MM.1S (cell line): ENCODE measurements around the gene AKR1B15.

ENCODE experiments used
- DNase-seq: peaks from one replicate; pipeline ENCODE4 v3.0.0-alpha.2; 2015
- H2AFZ ChIP-seq: fragments of 300-600 bp; sonication (generic); 2 replicates; pipeline ENCODE4 v1.6.0; 2016; ENCODE audit warnings: antibody characterized with exemption, low read length
- H3F3A ChIP-seq: fragments of 300-600 bp; sonication (generic); 2 replicates; pipeline ENCODE4 v1.6.1; 2016; ENCODE audit warnings: mild to moderate bottlenecking, antibody characterized with exemption, low read length, moderate library complexity, mixed read lengths; ENCODE audit not compliant: insufficient read depth
- H3K27ac ChIP-seq: fragments of 300-600 bp; sonication (generic); 2 replicates; pipeline ENCODE4 v1.5.1; 2016; ENCODE audit warnings: mild to moderate bottlenecking, low read length
- H3K27me3 ChIP-seq: fragments of 300-600 bp; sonication (generic); replicated peaks from 2 replicates; pipeline ENCODE4 v1.6.0; 2016; ENCODE audit warnings: low read length; ENCODE audit not compliant: insufficient read depth
- H3K36me3 ChIP-seq: fragments of 300-600 bp; sonication (generic); replicated peaks from 2 replicates; pipeline ENCODE4 v1.6.1; 2016; ENCODE audit warnings: mild to moderate bottlenecking, low read length, mixed read lengths; ENCODE audit not compliant: insufficient read depth
- H3K4me1 ChIP-seq: fragments of 300-600 bp; sonication (generic); 2 replicates; pipeline ENCODE4 v1.6.1; 2016; ENCODE audit warnings: low read length, mixed read lengths
- H3K4me2 ChIP-seq: fragments of 300-600 bp; sonication (generic); 2 replicates; pipeline ENCODE4 v1.6.0; 2016; ENCODE audit warnings: low read depth, low read length
- H3K4me3 ChIP-seq: fragments of 300-600 bp; sonication (generic); 2 replicates; pipeline ENCODE4 v1.5.1; 2016; ENCODE audit warnings: low read length, mixed read lengths
- H3K79me2 ChIP-seq: fragments of 300-600 bp; sonication (generic); 2 replicates; pipeline ENCODE4 v1.6.1; 2016; ENCODE audit warnings: mixed run types, low read length, mixed read lengths
- H3K9ac ChIP-seq: fragments of 300-600 bp; sonication (generic); 2 replicates; pipeline ENCODE4 v1.6.1; 2016; ENCODE audit warnings: low read length, mixed read lengths
- H3K9me2 ChIP-seq: fragments of 300-600 bp; sonication (generic); replicated peaks from 2 replicates; pipeline ENCODE4 v1.6.1; 2016; ENCODE audit warnings: mild to moderate bottlenecking, low read length, mixed read lengths; ENCODE audit not compliant: insufficient read depth
- H3K9me3 ChIP-seq: fragments of 300-600 bp; sonication (generic); replicated peaks from 2 replicates; pipeline ENCODE4 v1.6.1; 2016; ENCODE audit warnings: mild to moderate bottlenecking, low read length, mixed read lengths; ENCODE audit not compliant: insufficient read depth
- H4K20me1 ChIP-seq: fragments of 300-600 bp; sonication (generic); 2 replicates; pipeline ENCODE4 v1.6.1; 2016; ENCODE audit warnings: mild to moderate bottlenecking, low read length, moderate library complexity, mixed read lengths; ENCODE audit not compliant: insufficient read depth
- CTCF ChIP-seq: fragments of 300-600 bp; sonication (generic); IDR thresholded peaks from 2 replicates; pipeline ENCODE4 v1.5.1; 2016; ENCODE audit warnings: antibody characterized with exemption, low read length, mixed read lengths
- EZH2 ChIP-seq: fragments of 300-600 bp; sonication (generic); optimal IDR thresholded peaks from 2 replicates; pipeline ENCODE3; 2017; ENCODE audit warnings: low read depth, mild to moderate bottlenecking, antibody characterized with exemption, low read length, mixed read lengths
- EZH2phosphoT487 ChIP-seq: fragments of 300-600 bp; sonication (generic); IDR thresholded peaks from 2 replicates; pipeline ENCODE4 v1.6.1; 2018; ENCODE audit warnings: antibody characterized with exemption, low read length

Gene AKR1B15

GRCh38 chr7:134616611-134617010 is 67.7 kb downstream of the AKR1B15 start:
- no peaks in the 10 kb centered on the region for H3K27me3 ChIP-seq
- no peak overlapping the region for H3K27ac ChIP-seq
- H3K9me2 ChIP-seq, result no peaks in the 10 kb centered on the region
- H3K9ac ChIP-seq, result no peak overlapping the region
- H3K9me3 ChIP-seq, result no peaks in the 10 kb centered on the region
- no peak for DNase-seq
- H2AFZ ChIP-seq, result no peak overlapping the region
- no peaks in the 10 kb centered on the region for H4K20me1 ChIP-seq
- no peaks in the 10 kb centered on the region for H3K36me3 ChIP-seq
- no peak overlapping the region for H3K4me2 ChIP-seq
- TF ChIP-seq EZH2phosphoT487 (no peak), EZH2 (no peak), CTCF (no peak)
- H3K4me3 ChIP-seq, result no peak overlapping the region
- H3K79me2 ChIP-seq, result no peaks in the 10 kb centered on the region
- no peaks in the 10 kb centered on the region for H3K4me1 ChIP-seq
- no peaks in the 10 kb centered on the region for H3F3A ChIP-seq

GRCh38 chr7:134618756-134619530 is 70.0 kb downstream of the AKR1B15 start:
- no peak for DNase-seq
- Histone ChIP-seq H3K4me1 (no peaks in the 10 kb centered on the region), H3K36me3 (no peaks in the 10 kb centered on the region), H3K9me3 (no peaks in the 10 kb centered on the region), H3K79me2 (no peaks in the 10 kb centered on the region), H3K9me2 (no peaks in the 10 kb centered on the region), H3K4me2 (no peak overlapping the region), H3K9ac (no peak overlapping the region), H3K4me3 (no peak overlapping the region), H3K27me3 (no peaks in the 10 kb centered on the region), H3F3A (no peaks in the 10 kb centered on the region), H3K27ac (no peak overlapping the region), H2AFZ (no peak overlapping the region), H4K20me1 (no peaks in the 10 kb centered on the region)
- no peak for TF ChIP-seq CTCF
- TF ChIP-seq EZH2phosphoT487, result no peak
- TF ChIP-seq EZH2, result no peak

GRCh38 chr7:134619627-134620331 is 70.9 kb downstream of the AKR1B15 start:
- Histone ChIP-seq H3K9ac (no peak overlapping the region), H2AFZ (no peak overlapping the region), H3K4me3 (no peak overlapping the region), H4K20me1 (no peaks in the 10 kb centered on the region), H3K27ac (no peak overlapping the region), H3K9me3 (no peaks in the 10 kb centered on the region), H3K36me3 (no peaks in the 10 kb centered on the region), H3K27me3 (no peaks in the 10 kb centered on the region), H3F3A (no peaks in the 10 kb centered on the region), H3K4me2 (no peak overlapping the region), H3K79me2 (no peaks in the 10 kb centered on the region), H3K4me1 (no peaks in the 10 kb centered on the region), H3K9me2 (no peaks in the 10 kb centered on the region)
- TF ChIP-seq CTCF (no peak), EZH2 (no peak)
- no peak for DNase-seq
